Measurements from ENCODE around the gene ZNF672.
A peak's percentile ranks its signal among the peaks of the same experiment; 100 is the strongest.
"Not testable (repeated sequence)": the region's sequence is repeated elsewhere in the genome, so short reads cannot be mapped to it uniquely, and the experiment has no call there.

The ZNF672 gene

GRCh38 chr1:248886237-248886895 is 48.3 kb downstream of the ZNF672 start:
- DNase-seq (ENCODE audit: low spot score), result no peak

DNA sequence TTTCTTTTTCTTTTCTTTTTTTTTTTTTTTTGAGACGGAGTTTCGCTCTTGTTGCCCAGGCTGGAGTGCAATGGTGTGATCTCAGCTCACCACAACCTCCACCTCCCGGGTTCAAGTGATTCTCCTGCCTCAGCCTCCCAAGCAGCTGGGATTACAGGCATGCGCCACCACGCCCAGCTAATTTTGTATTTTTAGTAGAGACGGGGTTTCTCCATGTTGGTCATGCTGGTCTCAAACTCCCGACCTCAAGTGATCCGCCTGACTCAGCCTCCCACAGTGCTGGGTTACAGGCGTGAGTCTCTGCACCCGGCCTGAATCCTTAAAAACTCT is 51.9 kb downstream of the ZNF672 start:
- not testable (repeated sequence) for DNase-seq (ENCODE audit: low spot score)

DNA sequence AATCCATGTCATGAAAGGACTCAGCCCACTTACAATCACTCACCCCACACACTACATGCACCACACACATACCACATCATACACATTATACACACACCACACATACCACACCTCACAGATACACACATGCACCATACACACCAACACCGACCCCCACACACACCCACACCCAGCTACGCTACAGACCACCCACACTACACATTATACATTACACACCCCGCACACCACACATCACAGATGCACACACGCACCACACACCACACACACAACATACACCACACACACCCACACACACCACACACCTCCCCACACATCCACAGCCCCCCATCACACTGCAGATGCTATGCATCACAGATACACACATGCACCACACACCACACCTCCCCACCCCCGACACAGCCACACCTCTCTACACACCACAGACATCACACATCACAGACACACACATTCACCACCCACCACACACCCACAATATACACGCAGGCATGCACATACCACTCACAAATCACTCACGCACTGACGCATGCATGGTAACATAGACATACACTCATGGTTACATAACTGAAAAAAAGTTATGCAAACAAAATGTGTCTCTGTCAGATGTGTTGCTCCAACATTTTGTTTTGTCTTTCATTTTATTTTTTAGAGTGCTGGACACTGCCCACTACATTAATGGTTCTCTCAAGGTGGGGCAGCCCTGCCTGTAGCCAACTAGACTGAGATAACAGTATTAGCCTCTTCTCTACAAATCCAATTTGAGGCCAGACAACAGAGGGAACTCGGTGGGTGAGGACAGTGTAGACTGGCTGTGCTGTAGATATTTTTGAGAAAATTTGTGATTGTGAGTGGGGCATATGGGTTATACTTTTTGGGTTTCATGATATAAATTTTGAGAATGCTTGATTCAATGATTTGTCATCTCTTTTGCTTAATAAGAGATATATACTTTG is 52.8 kb downstream of the ZNF672 start:
- no peak for DNase-seq (ENCODE audit: low spot score)

DNA sequence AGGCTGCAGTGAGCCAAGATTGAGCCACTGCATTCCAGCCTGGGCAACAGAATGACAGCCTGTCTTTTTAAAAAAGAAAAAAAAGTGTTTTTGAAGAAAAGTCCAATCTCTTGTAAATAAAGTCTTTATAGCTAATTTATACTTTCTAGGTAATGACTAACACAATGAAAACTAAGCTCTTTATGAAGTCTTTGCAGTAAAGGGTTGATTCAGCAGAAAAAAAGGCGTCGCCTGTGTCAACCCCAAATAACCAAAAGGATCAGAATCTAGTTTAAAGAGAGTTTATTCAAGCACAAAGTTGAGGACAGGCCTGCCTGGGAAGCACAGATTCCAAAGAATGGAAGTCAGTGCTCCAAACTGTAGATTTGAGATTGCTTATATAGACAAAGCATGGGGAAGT is 53.7 kb downstream of the ZNF672 start:
- DNase-seq (ENCODE audit: low spot score), result no peak

DNA sequence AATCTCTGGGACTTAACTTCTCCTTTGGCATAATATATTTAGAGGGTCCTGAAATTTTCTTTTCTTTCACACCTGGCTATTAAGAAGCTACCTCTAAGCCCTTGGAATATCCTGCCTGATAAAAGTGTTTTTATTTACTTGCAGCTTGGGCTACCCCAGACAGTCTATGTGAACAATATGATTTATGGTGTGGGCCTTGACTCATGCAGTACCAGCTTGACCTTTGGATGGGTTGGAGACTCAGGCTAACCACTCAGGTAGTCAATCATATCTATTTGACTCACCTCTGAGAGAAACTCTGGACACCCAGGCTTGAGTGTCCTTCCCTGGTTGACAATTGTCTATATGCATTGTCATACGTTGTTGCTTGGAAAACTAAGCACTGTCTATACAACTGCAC is 54.6 kb downstream of the ZNF672 start:
- peak; percentile 31 for DNase-seq (ENCODE audit: low spot score)

DNA sequence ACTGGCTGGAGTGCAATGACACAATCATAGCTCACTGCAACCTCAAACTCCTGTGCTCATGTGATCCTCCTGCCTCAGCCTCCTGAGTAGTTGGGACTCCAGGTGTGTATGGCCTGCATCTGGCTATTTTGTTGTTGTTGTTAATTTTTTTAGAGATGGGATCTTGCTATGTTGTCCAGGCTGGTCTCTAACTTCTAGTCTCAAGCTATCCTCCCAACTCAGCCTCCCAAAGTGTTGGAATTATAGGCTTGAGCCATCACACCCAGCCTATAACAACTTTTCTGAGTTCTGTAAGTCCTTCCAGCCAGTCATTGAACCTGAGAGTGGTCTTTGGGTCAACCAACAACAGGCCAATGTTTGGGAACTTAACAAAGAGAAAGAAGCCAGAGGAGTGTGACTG is 56.8 kb downstream of the ZNF672 start:
- DNase-seq (ENCODE audit: low spot score), result no peak

DNA sequence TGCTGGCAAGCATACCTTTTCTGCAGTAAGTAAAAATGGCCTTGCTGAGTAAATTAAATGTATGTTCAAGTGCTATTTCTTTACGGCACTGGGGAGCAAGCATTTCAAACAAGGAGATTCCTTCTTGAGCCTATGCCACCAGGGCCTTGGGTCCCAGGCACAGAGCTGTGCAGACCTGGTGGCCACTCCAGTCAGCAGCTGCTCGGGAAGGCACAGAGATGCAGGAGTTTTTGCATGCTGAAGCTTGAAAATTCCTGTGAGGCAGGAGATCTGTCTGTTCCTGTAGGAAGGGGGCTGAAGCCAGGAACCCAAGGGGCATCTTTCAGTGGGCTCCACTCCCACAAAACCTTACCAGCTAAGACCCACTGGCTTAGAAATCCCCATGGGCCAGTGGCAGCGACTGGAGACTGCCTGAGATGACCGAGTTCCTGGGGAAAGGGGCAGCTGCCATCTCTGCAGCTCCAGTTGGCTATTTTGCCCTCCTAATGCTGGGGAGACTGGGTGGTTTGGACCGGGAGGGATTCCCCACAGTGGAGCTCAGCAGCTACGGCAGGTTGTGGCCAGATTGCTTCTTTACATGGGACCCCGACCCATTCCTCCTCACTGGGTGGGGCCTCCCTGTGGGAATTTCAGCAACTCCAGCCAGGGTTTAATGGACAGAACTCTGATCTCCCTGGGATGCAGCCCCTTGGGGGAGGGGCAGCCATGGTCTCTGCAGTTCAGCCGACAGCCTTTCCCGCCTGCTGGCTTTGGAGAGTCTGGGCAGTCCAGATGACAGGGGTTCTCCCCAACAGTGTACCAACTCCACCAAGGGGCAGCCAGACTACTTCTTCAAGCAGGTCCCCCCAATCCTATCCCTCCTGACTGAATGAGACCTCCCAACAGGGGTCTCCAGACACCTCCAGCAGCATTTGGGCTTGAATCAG is 59.7 kb downstream of the ZNF672 start:
- no peak for DNase-seq (ENCODE audit: low spot score)
